Measurements from ENCODE around the gene SERINC5.

- TF ChIP-seq CTCF (IDR thresholded peaks at IDR 0.05) (no peak), POLR2A (IDR thresholded peaks at IDR 0.05) (no peak)
Observed at GRCh38 chr5:80172067-80172695, 83.7 kb downstream of the SERINC5 start.

Data from testis (tissue), 2 donors.